Measurements from ENCODE around the gene KCNJ10. TPM values are rescaled to one million over a fixed set of nuclear protein-coding genes. Genes with fewer than 3 reads are reported as not detected.

KCNJ10 gene
- total RNA-seq, 4 donors from 2014 or later: 6.5 to 13.5 (median 8.8) TPM

- Histone ChIP-seq H3K4me3 (no peak overlapping the region), H3K9me3 (no peaks in the 10 kb centered on the region), H3K4me1 (no peaks in the 10 kb centered on the region), H3K27me3 (no peaks in the 10 kb centered on the region), H3K27ac (no peak overlapping the region), H3K36me3 (no peaks in the 10 kb centered on the region)
- WGBS, 2 donors: 26 to 51% methylated on average over 9 of the region's 9 CpGs
- TF ChIP-seq EP300 (IDR thresholded peaks at IDR 0.05) (no peak), POLR2A (IDR thresholded peaks at IDR 0.05) (no peak), CTCF (IDR thresholded peaks at IDR 0.05) (no peak)
- no peak for DNase-seq (ENCODE audit: low spot score in 2 of 2)
These were observed 99.0 kb downstream of the KCNJ10 start for GRCh38 chr1:159970932-159971342.

- H3K4me1 ChIP-seq: no peaks in the 10 kb centered on the region
- WGBS, 2 donors: 98 to 99% methylated on average over 3 of the region's 3 CpGs
- no peaks in the 10 kb centered on the region for H3K9me3 ChIP-seq
- no peaks in the 10 kb centered on the region for H3K36me3 ChIP-seq
- DNase-seq (ENCODE audit: low spot score in 2 of 2): no peak
- TF ChIP-seq EP300 (IDR thresholded peaks at IDR 0.05) (no peak), POLR2A (IDR thresholded peaks at IDR 0.05) (no peak)
- H3K27me3 ChIP-seq: no peaks in the 10 kb centered on the region
- no peak overlapping the region for H3K4me3 ChIP-seq
- H3K27ac ChIP-seq: no peak overlapping the region
These were observed 101.1 kb downstream of the KCNJ10 start for GRCh38 chr1:159968901-159969300.

- H3K4me1 ChIP-seq: no peaks in the 10 kb centered on the region
- TF ChIP-seq POLR2A (IDR thresholded peaks at IDR 0.05) (no peak), EP300 (IDR thresholded peaks at IDR 0.05) (no peak), CTCF (IDR thresholded peaks at IDR 0.05) (no peak)
- WGBS, 2 donors: 83 to 95% methylated on average over 2 of the region's 2 CpGs
These were observed 104.7 kb downstream of the KCNJ10 start for GRCh38 chr1:159965263-159965662.

GRCh38 chr1:159964144-159964543 lies 105.8 kb downstream of the KCNJ10 start:
- no peak for TF ChIP-seq CTCF (IDR thresholded peaks at IDR 0.05)
- no peak for TF ChIP-seq EP300 (IDR thresholded peaks at IDR 0.05)
- TF ChIP-seq POLR2A (IDR thresholded peaks at IDR 0.05): no peak
- H3K4me1 ChIP-seq: no peaks in the 10 kb centered on the region
- H3K36me3 ChIP-seq: no peaks in the 10 kb centered on the region
- DNase-seq (ENCODE audit: low spot score in 2 of 2): no peak
- 52 to 54% methylated on average over 3 of the region's 3 CpGs for WGBS, 2 donors
- H3K27me3 ChIP-seq: no peaks in the 10 kb centered on the region
- H3K4me3 ChIP-seq: no peak overlapping the region
- H3K27ac ChIP-seq: no peak overlapping the region
- H3K9me3 ChIP-seq: no peaks in the 10 kb centered on the region

More at GRCh38 chr1:159965263-159965662, 104.7 kb downstream of the KCNJ10 start:
- Histone ChIP-seq H3K9me3 (no peaks in the 10 kb centered on the region), H3K27me3 (no peaks in the 10 kb centered on the region), H3K36me3 (no peaks in the 10 kb centered on the region), H3K4me3 (no peak overlapping the region), H3K27ac (no peak overlapping the region)
- DNase-seq (ENCODE audit: low spot score in 2 of 2): no peak

GRCh38 chr1:159962176-159962575 lies 107.8 kb downstream of the KCNJ10 start:
- H3K4me1 ChIP-seq: no peaks in the 10 kb centered on the region
- no peak for TF ChIP-seq CTCF (IDR thresholded peaks at IDR 0.05)
- no peak for TF ChIP-seq EP300 (IDR thresholded peaks at IDR 0.05)
- no peak for TF ChIP-seq POLR2A (IDR thresholded peaks at IDR 0.05)
- H3K9me3 ChIP-seq: no peaks in the 10 kb centered on the region
- no peaks in the 10 kb centered on the region for H3K36me3 ChIP-seq
- peak overlapping the region in 3 of 4 donors; percentile 50 to 75 (median 60) for H3K27ac ChIP-seq
- WGBS, 2 donors: 80 to 83% methylated on average over 11 of the region's 11 CpGs
- H3K4me3 ChIP-seq: peak overlapping the region in 1 of 4 donors; percentile 25
- no peak for DNase-seq (ENCODE audit: low spot score in 2 of 2)
- no peaks in the 10 kb centered on the region for H3K27me3 ChIP-seq

GRCh38 chr1:159961636-159962035 lies 108.3 kb downstream of the KCNJ10 start:
- TF ChIP-seq POLR2A (IDR thresholded peaks at IDR 0.05) (no peak), CTCF (IDR thresholded peaks at IDR 0.05) (no peak), EP300 (IDR thresholded peaks at IDR 0.05) (no peak)
- Histone ChIP-seq H3K4me1 (no peaks in the 10 kb centered on the region), H3K4me3 (peak overlapping the region in 2 of 4 donors; percentile 9 to 25), H3K27ac (peak overlapping the region in 3 of 4 donors; percentile 50 to 75 (median 60)), H3K36me3 (no peaks in the 10 kb centered on the region), H3K9me3 (no peaks in the 10 kb centered on the region), H3K27me3 (no peaks in the 10 kb centered on the region)
- DNase-seq (ENCODE audit: low spot score in 2 of 2): no peak
- 77 to 80% methylated on average over 15 of the region's 15 CpGs for WGBS, 2 donors
